Measurements from ENCODE around the gene NEBL.

The NEBL gene

GRCh38 chr10:20858292-20859124 lies 38.6 kb downstream of the NEBL start:
- no peak for TF ChIP-seq POLR2A (IDR thresholded peaks at IDR 0.05; ENCODE audit: low read depth, low read length)
- DNase-seq (ENCODE audit: insufficient read length, low spot score) (no peak), FAIRE-seq (peak; percentile 76)

DNA sequence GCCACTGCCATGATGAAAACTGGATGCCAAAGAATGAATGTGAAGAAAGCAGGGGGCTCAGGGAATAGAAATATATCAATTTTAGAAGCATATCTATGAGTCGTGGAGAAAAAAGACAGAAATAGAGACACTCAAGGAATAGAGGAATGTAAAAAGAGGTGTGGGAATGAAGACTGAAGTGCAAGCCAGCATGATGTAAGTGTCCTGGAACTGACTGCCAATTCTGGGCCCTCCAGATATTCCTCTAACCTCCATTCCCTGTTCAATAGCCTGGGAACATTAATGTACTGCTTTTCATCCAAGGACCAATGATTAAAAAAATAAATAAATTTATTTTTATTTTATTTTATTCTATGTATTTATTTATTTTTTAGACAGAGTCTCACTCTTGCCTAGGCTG lies 40.6 kb downstream of the NEBL start:
- no peak for FAIRE-seq
- TF ChIP-seq POLR2A (IDR thresholded peaks at IDR 0.05; ENCODE audit: low read depth, low read length) = no peak

GRCh38 chr10:20855398-20856038 lies 41.6 kb downstream of the NEBL start:
- FAIRE-seq = no peak
- TF ChIP-seq POLR2A (IDR thresholded peaks at IDR 0.05; ENCODE audit: low read depth, low read length) = no peak
- DNase-seq (ENCODE audit: insufficient read length, low spot score) = no peak

More for the DNA sequence above, 40.6 kb downstream of the NEBL start:
- DNase-seq (ENCODE audit: insufficient read length, low spot score) = no peak

DNA sequence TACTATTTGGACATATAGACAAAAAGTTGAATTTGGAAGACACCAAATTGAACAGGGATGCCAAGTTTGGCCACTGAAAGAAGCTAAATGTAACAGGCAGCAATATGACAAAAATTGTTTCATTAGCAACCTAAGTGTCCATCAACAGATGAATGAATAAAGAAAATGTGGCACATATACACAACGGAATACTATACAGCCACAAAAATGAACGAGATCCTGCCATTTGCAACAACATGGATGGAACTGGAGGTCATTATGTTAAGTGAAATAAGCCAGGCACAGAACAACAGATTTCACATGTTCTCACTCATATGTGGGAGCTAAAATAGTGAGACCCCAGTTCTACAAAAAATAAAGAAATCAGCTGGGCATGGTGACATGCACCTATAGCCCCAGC lies 43.8 kb downstream of the NEBL start:
- DNase-seq (ENCODE audit: insufficient read length, low spot score) = no peak
- no peak for FAIRE-seq
- TF ChIP-seq POLR2A (IDR thresholded peaks at IDR 0.05; ENCODE audit: low read depth, low read length) = no peak

DNA sequence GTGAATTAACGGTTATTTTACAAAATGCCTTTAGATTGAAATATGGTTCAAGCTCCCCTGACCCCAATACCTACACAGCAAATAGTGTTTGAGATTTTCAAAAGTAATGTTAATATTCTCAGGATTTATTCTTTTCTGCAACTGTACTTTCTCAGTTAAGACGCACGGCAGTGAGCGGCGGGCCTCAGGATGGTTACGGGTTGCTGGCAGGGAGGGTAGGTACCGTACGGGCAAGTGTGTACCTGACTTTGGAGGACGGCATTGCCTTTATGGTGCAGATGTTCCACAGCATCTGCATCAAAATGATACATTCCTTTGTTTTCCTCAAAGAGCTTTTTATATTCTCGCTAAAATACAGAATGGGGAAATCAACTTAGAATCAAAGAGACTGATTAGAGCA lies 44.8 kb downstream of the NEBL start:
- FAIRE-seq = no peak
- TF ChIP-seq POLR2A (IDR thresholded peaks at IDR 0.05; ENCODE audit: low read depth, low read length) = no peak
- no peak for DNase-seq (ENCODE audit: insufficient read length, low spot score)

DNA sequence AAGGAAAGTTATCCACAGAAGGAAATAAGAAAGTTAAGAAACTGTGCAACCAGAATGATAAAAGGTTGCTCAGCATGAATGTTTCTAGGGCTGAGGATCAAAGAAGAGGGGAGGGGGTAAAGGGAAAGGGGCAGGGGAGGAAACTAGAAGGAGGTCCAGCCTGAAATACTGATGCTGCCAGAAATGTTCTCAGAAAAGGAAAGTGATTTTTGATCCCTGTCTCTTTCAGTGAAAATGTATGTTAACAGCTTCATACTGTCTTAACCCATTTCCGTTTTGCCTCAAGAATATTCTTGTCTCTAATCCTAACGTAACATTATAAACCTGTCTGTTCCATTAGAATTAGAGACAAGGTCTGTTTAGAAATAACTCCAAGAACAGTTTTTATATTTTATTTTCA lies 49.6 kb downstream of the NEBL start:
- TF ChIP-seq POLR2A (IDR thresholded peaks at IDR 0.05; ENCODE audit: low read depth, low read length) = no peak
- no peak for DNase-seq (ENCODE audit: insufficient read length, low spot score)
- no peak for FAIRE-seq

- no peak for TF ChIP-seq POLR2A (IDR thresholded peaks at IDR 0.05; ENCODE audit: low read depth, low read length)
- FAIRE-seq = no peak
- DNase-seq (ENCODE audit: insufficient read length, low spot score) = no peak
Measured at GRCh38 chr10:20846263-20846662, 50.8 kb downstream of the NEBL start.

GRCh38 chr10:20841419-20841818 lies 55.7 kb downstream of the NEBL start:
- TF ChIP-seq POLR2A (IDR thresholded peaks at IDR 0.05; ENCODE audit: low read depth, low read length) = no peak
- DNase-seq (ENCODE audit: insufficient read length, low spot score) = no peak
- no peak for FAIRE-seq

DNA sequence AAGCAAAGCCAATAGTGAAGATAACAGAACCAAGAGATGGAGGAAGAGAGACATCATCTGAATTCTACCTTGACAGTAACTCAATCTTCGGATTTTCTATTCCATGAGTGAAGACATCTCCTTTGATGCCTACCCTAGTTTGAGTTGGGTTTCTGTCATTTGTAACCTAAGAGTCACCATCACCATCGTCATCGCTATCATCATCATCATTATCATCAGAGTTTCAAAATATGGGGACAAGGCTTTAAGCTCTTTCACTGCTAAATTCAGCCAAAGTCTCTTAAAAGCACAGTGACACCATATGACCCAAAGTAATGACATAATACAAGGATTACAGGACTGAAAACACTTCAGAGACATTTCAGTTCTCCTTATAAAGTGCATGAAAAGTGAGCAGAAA lies 57.2 kb downstream of the NEBL start:
- no peak for FAIRE-seq
- DNase-seq (ENCODE audit: insufficient read length, low spot score) = no peak
- no peak for TF ChIP-seq POLR2A (IDR thresholded peaks at IDR 0.05; ENCODE audit: low read depth, low read length)

GRCh38 chr10:20839141-20839540 lies 58.0 kb downstream of the NEBL start:
- DNase-seq (ENCODE audit: insufficient read length, low spot score) (no peak), FAIRE-seq (no peak)
- no peak for TF ChIP-seq POLR2A (IDR thresholded peaks at IDR 0.05; ENCODE audit: low read depth, low read length)

GRCh38 chr10:20836401-20836800 lies 60.7 kb downstream of the NEBL start:
- FAIRE-seq (no peak), DNase-seq (ENCODE audit: insufficient read length, low spot score) (no peak)
- no peak for TF ChIP-seq POLR2A (IDR thresholded peaks at IDR 0.05; ENCODE audit: low read depth, low read length)

DNA sequence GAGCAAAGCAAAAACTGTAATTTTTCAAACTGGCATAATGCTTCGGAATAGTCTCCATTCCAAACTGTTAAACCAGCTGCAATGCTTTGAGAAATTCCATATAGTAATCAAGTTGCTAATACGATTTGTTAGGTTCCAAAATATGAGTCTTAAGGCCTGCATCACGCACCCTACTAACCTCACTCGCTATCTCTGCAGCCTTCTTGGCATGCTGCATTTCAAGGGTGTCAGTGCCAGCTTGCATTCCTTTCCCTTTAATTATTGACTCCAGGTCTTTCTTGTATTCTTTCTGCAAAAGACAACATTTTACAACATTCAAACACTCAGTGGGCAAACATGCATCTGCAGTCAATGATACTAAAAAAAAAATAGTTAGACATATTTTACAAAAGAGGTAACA lies 61.8 kb downstream of the NEBL start:
- TF ChIP-seq POLR2A (IDR thresholded peaks at IDR 0.05; ENCODE audit: low read depth, low read length) = no peak
- FAIRE-seq = no peak
- no peak for DNase-seq (ENCODE audit: insufficient read length, low spot score)

DNA sequence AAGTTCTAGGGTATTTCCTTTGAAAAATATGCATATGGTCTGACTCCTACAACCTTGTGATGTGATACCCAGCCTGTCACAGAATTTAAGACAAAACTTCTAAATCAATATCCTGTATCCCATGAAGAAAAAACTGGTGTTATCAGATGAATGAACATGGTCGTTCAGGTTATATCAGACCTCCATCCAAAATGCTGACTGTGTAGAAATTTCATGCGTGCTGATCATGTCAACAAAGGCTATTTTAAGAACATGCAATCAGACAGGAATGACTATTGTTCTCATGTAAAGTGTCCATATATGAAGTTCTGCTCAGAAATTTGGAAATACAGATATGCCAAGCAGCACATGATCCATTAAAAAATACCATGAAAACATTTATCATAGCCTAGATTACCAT lies 62.3 kb downstream of the NEBL start:
- DNase-seq (ENCODE audit: insufficient read length, low spot score) = no peak
- TF ChIP-seq POLR2A (IDR thresholded peaks at IDR 0.05; ENCODE audit: low read depth, low read length) = no peak
- no peak for FAIRE-seq

GRCh38 chr10:20822825-20823224 lies 74.3 kb downstream of the NEBL start:
- FAIRE-seq (no peak), DNase-seq (ENCODE audit: insufficient read length, low spot score) (no peak)
- no peak for TF ChIP-seq POLR2A (IDR thresholded peaks at IDR 0.05; ENCODE audit: low read depth, low read length)

DNA sequence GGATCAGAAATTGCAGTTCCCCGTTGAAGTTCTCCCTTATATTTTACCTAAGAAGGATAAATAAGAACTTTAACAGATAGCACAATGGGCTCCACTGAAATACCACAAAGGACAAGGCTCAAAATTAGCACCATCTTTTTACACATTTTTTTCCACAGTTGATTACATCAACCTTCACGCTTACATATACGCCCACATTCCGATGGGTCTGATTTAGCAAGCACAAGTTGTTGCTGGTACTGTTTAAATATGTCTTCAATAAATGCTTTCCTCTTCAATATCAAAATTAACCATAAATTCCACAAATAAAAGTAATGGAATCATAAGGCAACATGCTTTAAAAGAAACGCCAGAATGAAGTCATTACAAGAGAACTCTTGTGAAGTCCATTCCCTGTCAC lies 79.5 kb downstream of the NEBL start:
- no peak for FAIRE-seq
- no peak for TF ChIP-seq POLR2A (IDR thresholded peaks at IDR 0.05; ENCODE audit: low read depth, low read length)
- DNase-seq (ENCODE audit: insufficient read length, low spot score) = no peak
